ENCODE measurements around the gene TDRD9. TPM values are rescaled to one million over a fixed set of nuclear protein-coding genes. Genes with fewer than 3 reads are reported as not detected.

The TDRD9 gene
- total and polyA plus RNA-seq, 2 experiments from 2014 or later = 0.24 TPM; not detected in 1

DNA sequence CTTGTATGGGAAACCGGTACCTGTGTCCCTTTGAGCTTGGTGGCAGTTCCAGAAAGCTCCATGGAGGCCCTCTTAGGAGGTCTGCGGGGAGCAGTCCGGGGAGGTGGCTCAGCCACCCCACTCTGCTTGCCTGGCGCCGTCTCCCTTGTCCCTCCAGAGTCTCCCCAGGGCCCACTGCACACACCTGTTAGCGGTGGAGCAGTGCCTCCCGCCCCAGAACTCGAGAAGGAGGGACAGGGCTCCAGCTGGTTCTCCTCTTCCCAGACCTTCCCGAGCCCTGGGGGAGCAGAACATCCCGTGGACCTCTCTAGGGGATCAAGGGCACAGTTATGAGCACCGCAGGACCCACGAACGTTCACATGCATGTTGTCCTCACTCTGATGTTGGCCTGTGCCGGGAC is 168.1 kb downstream of the TDRD9 start:
- Histone ChIP-seq H4K20me1 (replicated peaks; ENCODE audit: insufficient read depth) (no peaks in the 10 kb centered on the region), H3K36me3 (ENCODE audit: insufficient read depth) (no peaks in the 10 kb centered on the region), H3K4me1 (ENCODE audit: insufficient read depth) (peaks cover 5% of the 10 kb centered on the region; the same call in 1 of the 2 replicates), H3F3A (replicated peaks; ENCODE audit: low read depth) (no peaks in the 10 kb centered on the region), H3K79me2 (replicated peaks; ENCODE audit: insufficient read depth) (no peaks in the 10 kb centered on the region), H3K27ac (ENCODE audit: low read depth) (no peak overlapping the region), H2AFZ (no peak overlapping the region), H3K4me3 (no peak overlapping the region), H3K27me3 (ENCODE audit: insufficient read depth) (no peaks in the 10 kb centered on the region), H3K9me2 (ENCODE audit: insufficient read depth) (no peaks in the 10 kb centered on the region), H3K4me2 (no peak overlapping the region)
- Mint-ChIP-seq H3K27ac (no peak overlapping the region), H3K4me1 (peaks cover 7% of the 10 kb centered on the region; the same call in 2 of the 3 replicates), H3K27me3 (ENCODE audit: insufficient read depth, low read depth, poor library complexity) (peaks cover 7% of the 10 kb centered on the region), H3K9me3 (no peaks in the 10 kb centered on the region), H3K4me3 (no peak overlapping the region), H3K36me3 (ENCODE audit: low read depth) (no peaks in the 10 kb centered on the region)
- no peak for ATAC-seq
- TF ChIP-seq EZH2phosphoT487 (IDR thresholded peaks at IDR 0.05; ENCODE audit: unreplicated experiment) = no peak
- TF ChIP-seq, protein P1, sequence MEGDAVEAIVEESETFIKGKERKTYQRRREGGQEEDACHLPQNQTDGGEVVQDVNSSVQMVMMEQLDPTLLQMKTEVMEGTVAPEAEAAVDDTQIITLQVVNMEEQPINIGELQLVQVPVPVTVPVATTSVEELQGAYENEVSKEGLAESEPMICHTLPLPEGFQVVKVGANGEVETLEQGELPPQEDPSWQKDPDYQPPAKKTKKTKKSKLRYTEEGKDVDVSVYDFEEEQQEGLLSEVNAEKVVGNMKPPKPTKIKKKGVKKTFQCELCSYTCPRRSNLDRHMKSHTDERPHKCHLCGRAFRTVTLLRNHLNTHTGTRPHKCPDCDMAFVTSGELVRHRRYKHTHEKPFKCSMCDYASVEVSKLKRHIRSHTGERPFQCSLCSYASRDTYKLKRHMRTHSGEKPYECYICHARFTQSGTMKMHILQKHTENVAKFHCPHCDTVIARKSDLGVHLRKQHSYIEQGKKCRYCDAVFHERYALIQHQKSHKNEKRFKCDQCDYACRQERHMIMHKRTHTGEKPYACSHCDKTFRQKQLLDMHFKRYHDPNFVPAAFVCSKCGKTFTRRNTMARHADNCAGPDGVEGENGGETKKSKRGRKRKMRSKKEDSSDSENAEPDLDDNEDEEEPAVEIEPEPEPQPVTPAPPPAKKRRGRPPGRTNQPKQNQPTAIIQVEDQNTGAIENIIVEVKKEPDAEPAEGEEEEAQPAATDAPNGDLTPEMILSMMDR (conservative IDR thresholded peaks at IDR 0.05; ENCODE audit: low read depth in 2 of 2) = no peak
- TF ChIP-seq ETS1 (IDR thresholded peaks at IDR 0.05) = no peak
- TF ChIP-seq POLR2AphosphoS5 (IDR thresholded peaks at IDR 0.05; ENCODE audit: low read depth) = no peak
- TF ChIP-seq REST (IDR thresholded peaks at IDR 0.05; ENCODE audit: unreplicated experiment) = no peak
- TF ChIP-seq ZNF331 (CRISPR knock-in tag; IDR thresholded peaks at IDR 0.05; ENCODE audit: low read depth) = no peak
- no peak for TF ChIP-seq EZH2 (IDR thresholded peaks at IDR 0.05; ENCODE audit: low read depth, unreplicated experiment)
- no peak for TF ChIP-seq NANOG (IDR thresholded peaks at IDR 0.05; ENCODE audit: borderline replicate concordance)
- no peak for TF ChIP-seq STAT1 (IDR thresholded peaks at IDR 0.05; ENCODE audit: unreplicated experiment)
- TF ChIP-seq ZNF114 (CRISPR knock-in tag; IDR thresholded peaks at IDR 0.05) = no peak
- no peak for TF ChIP-seq CREB1 (CRISPR knock-in tag; IDR thresholded peaks at IDR 0.05; ENCODE audit: low read depth)
- TF ChIP-seq JUNB (IDR thresholded peaks at IDR 0.05; ENCODE audit: unreplicated experiment) = no peak
- TF ChIP-seq, protein P2, sequence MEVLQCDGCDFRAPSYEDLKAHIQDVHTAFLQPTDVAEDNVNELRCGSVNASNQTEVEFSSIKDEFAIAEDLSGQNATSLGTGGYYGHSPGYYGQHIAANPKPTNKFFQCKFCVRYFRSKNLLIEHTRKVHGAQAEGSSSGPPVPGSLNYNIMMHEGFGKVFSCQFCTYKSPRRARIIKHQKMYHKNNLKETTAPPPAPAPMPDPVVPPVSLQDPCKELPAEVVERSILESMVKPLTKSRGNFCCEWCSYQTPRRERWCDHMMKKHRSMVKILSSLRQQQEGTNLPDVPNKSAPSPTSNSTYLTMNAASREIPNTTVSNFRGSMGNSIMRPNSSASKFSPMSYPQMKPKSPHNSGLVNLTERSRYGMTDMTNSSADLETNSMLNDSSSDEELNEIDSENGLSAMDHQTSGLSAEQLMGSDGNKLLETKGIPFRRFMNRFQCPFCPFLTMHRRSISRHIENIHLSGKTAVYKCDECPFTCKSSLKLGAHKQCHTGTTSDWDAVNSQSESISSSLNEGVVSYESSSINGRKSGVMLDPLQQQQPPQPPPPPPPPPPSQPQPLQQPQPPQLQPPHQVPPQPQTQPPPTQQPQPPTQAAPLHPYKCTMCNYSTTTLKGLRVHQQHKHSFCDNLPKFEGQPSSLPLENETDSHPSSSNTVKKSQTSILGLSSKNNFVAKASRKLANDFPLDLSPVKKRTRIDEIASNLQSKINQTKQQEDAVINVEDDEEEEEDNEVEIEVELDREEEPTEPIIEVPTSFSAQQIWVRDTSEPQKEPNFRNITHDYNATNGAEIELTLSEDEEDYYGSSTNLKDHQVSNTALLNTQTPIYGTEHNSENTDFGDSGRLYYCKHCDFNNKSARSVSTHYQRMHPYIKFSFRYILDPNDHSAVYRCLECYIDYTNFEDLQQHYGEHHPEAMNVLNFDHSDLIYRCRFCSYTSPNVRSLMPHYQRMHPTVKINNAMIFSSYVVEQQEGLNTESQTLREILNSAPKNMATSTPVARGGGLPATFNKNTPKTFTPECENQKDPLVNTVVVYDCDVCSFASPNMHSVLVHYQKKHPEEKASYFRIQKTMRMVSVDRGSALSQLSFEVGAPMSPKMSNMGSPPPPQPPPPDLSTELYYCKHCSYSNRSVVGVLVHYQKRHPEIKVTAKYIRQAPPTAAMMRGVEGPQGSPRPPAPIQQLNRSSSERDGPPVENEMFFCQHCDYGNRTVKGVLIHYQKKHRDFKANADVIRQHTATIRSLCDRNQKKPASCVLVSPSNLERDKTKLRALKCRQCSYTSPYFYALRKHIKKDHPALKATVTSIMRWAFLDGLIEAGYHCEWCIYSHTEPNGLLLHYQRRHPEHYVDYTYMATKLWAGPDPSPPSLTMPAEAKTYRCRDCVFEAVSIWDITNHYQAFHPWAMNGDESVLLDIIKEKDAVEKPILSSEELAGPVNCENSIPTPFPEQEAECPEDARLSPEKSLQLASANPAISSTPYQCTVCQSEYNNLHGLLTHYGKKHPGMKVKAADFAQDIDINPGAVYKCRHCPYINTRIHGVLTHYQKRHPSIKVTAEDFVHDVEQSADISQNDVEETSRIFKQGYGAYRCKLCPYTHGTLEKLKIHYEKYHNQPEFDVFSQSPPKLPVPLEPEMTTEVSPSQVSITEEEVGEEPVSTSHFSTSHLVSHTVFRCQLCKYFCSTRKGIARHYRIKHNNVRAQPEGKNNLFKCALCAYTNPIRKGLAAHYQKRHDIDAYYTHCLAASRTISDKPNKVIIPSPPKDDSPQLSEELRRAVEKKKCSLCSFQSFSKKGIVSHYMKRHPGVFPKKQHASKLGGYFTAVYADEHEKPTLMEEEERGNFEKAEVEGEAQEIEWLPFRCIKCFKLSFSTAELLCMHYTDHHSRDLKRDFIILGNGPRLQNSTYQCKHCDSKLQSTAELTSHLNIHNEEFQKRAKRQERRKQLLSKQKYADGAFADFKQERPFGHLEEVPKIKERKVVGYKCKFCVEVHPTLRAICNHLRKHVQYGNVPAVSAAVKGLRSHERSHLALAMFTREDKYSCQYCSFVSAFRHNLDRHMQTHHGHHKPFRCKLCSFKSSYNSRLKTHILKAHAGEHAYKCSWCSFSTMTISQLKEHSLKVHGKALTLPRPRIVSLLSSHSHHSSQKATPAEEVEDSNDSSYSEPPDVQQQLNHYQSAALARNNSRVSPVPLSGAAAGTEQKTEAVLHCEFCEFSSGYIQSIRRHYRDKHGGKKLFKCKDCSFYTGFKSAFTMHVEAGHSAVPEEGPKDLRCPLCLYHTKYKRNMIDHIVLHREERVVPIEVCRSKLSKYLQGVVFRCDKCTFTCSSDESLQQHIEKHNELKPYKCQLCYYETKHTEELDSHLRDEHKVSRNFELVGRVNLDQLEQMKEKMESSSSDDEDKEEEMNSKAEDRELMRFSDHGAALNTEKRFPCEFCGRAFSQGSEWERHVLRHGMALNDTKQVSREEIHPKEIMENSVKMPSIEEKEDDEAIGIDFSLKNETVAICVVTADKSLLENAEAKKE (CRISPR knock-in tag; IDR thresholded peaks at IDR 0.05) = no peak
- DNase-seq (ENCODE audit: low spot score) = no peak

All from GM23338 (cell line).